ENCODE data around the gene RXRB.
"Not testable (repeated sequence)": the region's sequence is repeated elsewhere in the genome, so short reads cannot be mapped to it uniquely, and the experiment has no call there.

Gene RXRB

GRCh38 chr6:33163540-33163939, 36.9 kb downstream of the RXRB start:
- no peak for DNase-seq (ENCODE audit: low read depth, low spot score)

DNA sequence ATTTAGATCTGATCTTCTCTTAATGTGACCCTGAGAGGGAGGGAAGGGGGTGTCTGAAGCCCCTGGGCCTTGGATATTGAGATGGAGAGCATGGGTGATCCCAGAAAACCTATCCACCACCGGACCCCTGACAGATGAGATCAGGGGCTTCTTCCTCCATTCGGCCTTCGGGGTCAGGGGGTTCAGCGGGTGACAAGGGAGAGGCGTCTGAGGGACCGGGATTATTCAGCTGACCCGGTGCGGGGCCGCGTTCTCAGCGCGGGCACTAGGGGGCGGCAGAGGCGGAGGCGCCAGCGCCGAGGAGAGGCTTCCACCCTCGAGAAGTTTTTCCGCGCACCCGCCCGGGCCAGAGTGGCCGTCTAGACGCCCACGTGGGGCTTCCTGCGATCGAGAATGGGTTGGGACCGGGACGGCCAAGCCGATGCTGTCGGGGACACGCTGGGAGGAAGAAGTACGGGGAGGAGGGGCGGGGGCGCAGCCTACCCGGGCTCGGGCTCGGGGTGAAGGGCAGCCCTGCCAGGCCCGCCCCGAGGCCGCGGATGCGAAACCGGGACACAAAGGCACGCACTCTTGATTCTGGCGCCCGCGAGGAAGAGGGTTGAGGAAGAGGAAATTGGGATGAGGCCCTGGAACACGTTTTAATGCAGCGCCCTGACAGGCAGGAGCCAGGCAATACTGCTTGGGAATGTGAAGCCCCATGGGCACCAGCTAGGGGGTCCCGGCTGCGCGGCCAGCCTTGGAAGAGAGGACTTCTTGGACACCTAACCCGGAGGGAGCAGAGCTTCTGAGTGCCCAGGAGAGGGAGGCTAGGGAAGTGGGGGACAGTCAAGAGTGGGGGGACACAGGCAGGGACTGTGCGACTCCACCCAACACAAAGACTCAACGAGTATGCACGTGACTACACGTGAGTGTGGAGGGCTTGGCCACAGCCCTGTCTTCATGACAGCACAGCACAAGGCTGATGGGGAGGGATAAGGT, 38.8 kb downstream of the RXRB start:
- DNase-seq (ENCODE audit: low read depth, low spot score), result peak; percentile 76

- DNase-seq (ENCODE audit: low read depth, low spot score), result no peak
These were observed 39.6 kb downstream of the RXRB start for GRCh38 chr6:33160728-33161344.

DNA sequence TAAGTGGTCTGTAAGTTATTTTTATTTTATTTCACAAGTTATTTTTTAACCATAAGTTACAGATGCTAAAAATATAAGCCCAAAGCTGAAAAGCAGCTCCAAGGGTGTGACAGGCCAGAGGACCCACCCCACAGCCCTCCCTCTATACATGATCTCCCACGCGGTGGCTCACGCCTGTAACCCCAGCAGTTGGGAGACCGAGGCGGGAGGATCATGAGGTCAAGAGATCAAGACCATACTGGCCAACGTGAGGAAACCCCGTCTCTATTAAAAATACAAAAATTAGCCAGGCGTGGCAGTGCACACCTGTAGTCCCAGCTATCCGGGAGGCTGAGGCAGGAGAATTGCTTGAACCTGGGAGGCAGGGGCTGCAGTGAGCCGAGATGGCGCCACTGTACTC, 40.4 kb downstream of the RXRB start:
- no peak for DNase-seq (ENCODE audit: low read depth, low spot score)

- DNase-seq (ENCODE audit: low read depth, low spot score), result no peak
These were observed 43.5 kb downstream of the RXRB start for GRCh38 chr6:33156964-33157363.

- DNase-seq (ENCODE audit: low read depth, low spot score), result no peak
These were observed 43.9 kb downstream of the RXRB start for GRCh38 chr6:33156561-33156960.

DNA sequence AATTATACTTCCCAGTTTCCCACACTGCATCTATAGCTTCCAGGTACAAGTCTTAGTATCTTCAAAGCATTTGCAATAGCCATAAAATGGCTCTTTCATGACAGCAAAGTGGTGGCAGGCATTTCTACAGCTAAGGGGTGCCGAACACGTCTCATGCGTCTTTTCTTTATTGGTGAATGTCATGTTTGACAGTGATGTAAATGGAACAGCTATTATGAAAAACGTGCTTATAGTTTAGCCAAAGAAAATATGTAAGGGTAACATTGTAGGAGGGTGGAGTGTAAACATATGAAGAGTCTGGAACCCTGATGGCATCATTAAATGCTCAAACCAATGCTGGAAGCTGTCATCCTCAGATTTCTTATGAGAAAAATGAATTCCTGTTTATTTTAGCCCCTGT, 46.1 kb downstream of the RXRB start:
- DNase-seq (ENCODE audit: low read depth, low spot score), result no peak

- no peak for DNase-seq (ENCODE audit: low read depth, low spot score)
These were observed 49.4 kb downstream of the RXRB start for GRCh38 chr6:33151050-33151449.

DNA sequence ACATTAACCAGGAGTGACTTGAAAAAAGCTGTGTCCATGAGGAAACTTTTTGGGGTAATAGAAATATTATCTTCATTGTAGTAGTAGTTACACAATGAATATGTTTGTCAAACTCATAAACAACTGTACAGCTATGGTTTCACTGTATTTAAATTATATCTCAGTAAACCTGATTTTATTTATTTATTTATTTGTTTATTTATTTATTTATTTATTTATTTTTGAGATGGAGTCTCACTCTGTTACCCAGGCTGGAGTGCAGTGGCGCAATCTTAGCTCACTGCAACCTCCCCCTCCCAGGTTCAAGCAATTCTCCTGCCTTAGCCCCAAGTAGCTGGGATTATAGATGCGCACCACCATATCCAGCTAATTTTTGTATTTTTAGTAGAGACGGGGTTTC, 49.9 kb downstream of the RXRB start:
- DNase-seq (ENCODE audit: low read depth, low spot score), result not testable (repeated sequence)

DNA sequence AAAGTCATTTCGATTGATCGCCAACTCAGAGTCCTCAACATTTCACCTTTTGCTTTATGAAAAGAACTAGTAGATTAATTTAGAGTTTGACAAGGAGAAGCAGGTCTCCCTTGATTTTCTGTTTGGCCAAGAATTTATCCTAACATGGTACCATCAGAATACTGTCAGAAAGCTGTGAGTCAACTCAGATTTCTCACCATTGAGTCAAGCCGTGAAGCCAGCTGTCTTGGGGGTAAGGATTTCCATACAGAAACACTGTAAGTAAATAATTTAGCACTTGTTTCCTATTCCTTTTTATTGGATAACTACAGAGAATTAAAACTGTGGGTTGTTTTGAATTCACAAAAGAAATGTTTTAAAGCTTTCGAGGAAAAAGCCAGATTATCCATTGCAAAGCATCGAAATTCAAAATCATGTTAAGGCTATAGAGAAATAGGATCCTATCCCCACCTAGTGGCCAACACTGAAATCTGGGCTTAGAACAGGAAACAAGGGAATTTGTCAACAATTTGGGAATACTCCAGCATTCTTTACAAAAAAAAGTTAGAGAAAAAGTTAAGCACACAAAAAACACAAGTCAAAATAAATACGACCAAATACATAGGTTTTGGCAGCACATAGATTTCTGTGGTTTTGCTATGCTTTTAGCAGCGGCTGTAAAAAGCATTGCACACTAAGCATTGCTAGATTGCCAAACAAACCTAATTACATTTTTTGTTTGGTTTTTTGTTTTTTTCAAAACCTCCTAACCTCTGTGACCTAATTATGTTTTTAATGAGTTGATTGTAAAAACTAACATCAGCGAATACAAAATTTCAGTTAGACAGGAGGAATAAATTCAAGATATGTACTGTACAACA, 52.4 kb downstream of the RXRB start:
- DNase-seq (ENCODE audit: low read depth, low spot score), result no peak

- DNase-seq (ENCODE audit: low read depth, low spot score), result no peak
These were observed 56.1 kb downstream of the RXRB start for GRCh38 chr6:33144373-33144772.

Data from ELF-1 (cell line).